ENCODE data around the gene DMAC2L. TPM values are rescaled to one million over a fixed set of nuclear protein-coding genes. Genes with fewer than 3 reads are reported as not detected.
A peak's percentile ranks its signal among the peaks of the same experiment; 100 is the strongest.

The DMAC2L gene
- total and polyA plus RNA-seq, 10 of the 15 experiments (the other 5 are each of a cell fraction or from before 2014, with no cell fraction given) = 9.5 to 76.3 (median 28.2) TPM

DNA sequence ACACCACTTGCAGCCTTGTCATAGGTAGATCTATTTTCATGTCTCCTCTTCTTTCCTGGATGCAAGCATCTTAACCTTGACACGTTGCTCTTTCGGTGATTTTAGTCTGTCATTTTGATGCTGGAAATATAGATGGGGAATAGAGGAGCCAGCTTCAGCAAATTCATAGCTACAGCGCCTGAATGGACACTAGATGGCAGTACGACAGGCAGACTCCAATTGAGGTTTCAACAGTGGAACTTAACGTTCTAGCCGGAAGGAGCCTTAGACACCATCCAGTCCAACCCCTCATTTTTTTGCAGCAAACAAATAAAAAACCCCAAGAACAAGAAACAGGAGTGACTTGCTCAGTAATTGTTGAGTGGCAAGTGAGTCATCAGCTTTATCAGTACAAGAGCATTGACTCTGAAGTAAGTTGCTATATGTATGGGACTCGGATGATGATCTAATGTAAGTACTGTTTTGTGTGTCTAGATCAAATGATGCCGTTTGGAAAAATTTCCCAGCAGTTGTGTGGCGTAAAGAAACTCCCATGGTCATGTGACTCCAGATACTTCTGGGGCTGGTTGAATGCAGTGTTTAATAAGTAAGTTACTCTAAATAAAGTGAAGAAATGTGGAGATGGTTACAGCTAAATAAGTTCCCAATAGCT lies 9.0 kb downstream of the DMAC2L start (continued):
- TF ChIP-seq, protein P1, sequence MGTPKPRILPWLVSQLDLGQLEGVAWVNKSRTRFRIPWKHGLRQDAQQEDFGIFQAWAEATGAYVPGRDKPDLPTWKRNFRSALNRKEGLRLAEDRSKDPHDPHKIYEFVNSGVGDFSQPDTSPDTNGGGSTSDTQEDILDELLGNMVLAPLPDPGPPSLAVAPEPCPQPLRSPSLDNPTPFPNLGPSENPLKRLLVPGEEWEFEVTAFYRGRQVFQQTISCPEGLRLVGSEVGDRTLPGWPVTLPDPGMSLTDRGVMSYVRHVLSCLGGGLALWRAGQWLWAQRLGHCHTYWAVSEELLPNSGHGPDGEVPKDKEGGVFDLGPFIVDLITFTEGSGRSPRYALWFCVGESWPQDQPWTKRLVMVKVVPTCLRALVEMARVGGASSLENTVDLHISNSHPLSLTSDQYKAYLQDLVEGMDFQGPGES (IDR thresholded peaks at IDR 0.05) = no peak
- TF ChIP-seq IRF4 (IDR thresholded peaks at IDR 0.05; ENCODE audit: low read depth, low read length) (no peak), SUZ12 (IDR thresholded peaks at IDR 0.05; ENCODE audit: unreplicated experiment) (no peak), SP1 (IDR thresholded peaks at IDR 0.05; ENCODE audit: low read depth, low read length) (no peak), NRF1 (conservative IDR thresholded peaks at IDR 0.05; ENCODE audit: low read depth, low read length) (no peak), EGR1 (IDR thresholded peaks at IDR 0.05; ENCODE audit: borderline replicate concordance in 1 of 2, low read depth in 2 of 2, low read length in 2 of 2) (no peak), ZZZ3 (IDR thresholded peaks at IDR 0.05; ENCODE audit: control insufficient read depth, insufficient read length, low read depth) (no peak), SMARCA5 (IDR thresholded peaks at IDR 0.05) (peak; percentile 79), MTA2 (IDR thresholded peaks at IDR 0.05; ENCODE audit: low read depth) (no peak), SRF (IDR thresholded peaks at IDR 0.05; ENCODE audit: low read depth in 2 of 2, low read length in 2 of 2) (no peak), ZNF217 (IDR thresholded peaks at IDR 0.05) (no peak), JUNB (IDR thresholded peaks at IDR 0.05) (peak; percentile 86), SUPT20H (IDR thresholded peaks at IDR 0.05; ENCODE audit: borderline replicate concordance, control insufficient read depth, low read depth, low read length) (no peak), TBL1XR1 (IDR thresholded peaks at IDR 0.05; ENCODE audit: low read depth, low read length) (no peak), LARP7 (IDR thresholded peaks at IDR 0.05) (no peak), GABPA (IDR thresholded peaks at IDR 0.05; ENCODE audit: low read depth) (no peak), GATAD2B (conservative IDR thresholded peaks at IDR 0.05; ENCODE audit: low read depth) (no peak), TCF7 (IDR thresholded peaks at IDR 0.05; ENCODE audit: borderline replicate concordance) (peak; percentile 31; the same call in 1 of the 2 replicates)
- TF ChIP-seq, protein P2, sequence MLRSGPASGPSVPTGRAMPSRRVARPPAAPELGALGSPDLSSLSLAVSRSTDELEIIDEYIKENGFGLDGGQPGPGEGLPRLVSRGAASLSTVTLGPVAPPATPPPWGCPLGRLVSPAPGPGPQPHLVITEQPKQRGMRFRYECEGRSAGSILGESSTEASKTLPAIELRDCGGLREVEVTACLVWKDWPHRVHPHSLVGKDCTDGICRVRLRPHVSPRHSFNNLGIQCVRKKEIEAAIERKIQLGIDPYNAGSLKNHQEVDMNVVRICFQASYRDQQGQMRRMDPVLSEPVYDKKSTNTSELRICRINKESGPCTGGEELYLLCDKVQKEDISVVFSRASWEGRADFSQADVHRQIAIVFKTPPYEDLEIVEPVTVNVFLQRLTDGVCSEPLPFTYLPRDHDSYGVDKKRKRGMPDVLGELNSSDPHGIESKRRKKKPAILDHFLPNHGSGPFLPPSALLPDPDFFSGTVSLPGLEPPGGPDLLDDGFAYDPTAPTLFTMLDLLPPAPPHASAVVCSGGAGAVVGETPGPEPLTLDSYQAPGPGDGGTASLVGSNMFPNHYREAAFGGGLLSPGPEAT (IDR thresholded peaks at IDR 0.05; ENCODE audit: low read depth) = peak; percentile 19; the same call in 1 of the 2 replicates
- TF ChIP-seq, protein P3, sequence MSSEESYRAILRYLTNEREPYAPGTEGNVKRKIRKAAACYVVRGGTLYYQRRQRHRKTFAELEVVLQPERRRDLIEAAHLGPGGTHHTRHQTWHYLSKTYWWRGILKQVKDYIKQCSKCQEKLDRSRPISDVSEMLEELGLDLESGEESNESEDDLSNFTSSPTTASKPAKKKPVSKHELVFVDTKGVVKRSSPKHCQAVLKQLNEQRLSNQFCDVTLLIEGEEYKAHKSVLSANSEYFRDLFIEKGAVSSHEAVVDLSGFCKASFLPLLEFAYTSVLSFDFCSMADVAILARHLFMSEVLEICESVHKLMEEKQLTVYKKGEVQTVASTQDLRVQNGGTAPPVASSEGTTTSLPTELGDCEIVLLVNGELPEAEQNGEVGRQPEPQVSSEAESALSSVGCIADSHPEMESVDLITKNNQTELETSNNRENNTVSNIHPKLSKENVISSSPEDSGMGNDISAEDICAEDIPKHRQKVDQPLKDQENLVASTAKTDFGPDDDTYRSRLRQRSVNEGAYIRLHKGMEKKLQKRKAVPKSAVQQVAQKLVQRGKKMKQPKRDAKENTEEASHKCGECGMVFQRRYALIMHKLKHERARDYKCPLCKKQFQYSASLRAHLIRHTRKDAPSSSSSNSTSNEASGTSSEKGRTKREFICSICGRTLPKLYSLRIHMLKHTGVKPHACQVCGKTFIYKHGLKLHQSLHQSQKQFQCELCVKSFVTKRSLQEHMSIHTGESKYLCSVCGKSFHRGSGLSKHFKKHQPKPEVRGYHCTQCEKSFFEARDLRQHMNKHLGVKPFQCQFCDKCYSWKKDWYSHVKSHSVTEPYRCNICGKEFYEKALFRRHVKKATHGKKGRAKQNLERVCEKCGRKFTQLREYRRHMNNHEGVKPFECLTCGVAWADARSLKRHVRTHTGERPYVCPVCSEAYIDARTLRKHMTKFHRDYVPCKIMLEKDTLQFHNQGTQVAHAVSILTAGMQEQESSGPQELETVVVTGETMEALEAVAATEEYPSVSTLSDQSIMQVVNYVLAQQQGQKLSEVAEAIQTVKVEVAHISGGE (CRISPR knock-in tag; IDR thresholded peaks at IDR 0.05) = no peak
- TF ChIP-seq, protein P4, sequence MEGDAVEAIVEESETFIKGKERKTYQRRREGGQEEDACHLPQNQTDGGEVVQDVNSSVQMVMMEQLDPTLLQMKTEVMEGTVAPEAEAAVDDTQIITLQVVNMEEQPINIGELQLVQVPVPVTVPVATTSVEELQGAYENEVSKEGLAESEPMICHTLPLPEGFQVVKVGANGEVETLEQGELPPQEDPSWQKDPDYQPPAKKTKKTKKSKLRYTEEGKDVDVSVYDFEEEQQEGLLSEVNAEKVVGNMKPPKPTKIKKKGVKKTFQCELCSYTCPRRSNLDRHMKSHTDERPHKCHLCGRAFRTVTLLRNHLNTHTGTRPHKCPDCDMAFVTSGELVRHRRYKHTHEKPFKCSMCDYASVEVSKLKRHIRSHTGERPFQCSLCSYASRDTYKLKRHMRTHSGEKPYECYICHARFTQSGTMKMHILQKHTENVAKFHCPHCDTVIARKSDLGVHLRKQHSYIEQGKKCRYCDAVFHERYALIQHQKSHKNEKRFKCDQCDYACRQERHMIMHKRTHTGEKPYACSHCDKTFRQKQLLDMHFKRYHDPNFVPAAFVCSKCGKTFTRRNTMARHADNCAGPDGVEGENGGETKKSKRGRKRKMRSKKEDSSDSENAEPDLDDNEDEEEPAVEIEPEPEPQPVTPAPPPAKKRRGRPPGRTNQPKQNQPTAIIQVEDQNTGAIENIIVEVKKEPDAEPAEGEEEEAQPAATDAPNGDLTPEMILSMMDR (IDR thresholded peaks at IDR 0.05 in 2 of 3, conservative IDR thresholded peaks at IDR 0.05 in 1 of 3; ENCODE audit: control insufficient read depth in 2 of 3, extremely low read depth in 1 of 3, insufficient read depth in 1 of 3, low read depth in 3 of 3, low read length in 3 of 3) = peak; percentile 86 to 97 (median 89)
- TF ChIP-seq, protein P5, sequence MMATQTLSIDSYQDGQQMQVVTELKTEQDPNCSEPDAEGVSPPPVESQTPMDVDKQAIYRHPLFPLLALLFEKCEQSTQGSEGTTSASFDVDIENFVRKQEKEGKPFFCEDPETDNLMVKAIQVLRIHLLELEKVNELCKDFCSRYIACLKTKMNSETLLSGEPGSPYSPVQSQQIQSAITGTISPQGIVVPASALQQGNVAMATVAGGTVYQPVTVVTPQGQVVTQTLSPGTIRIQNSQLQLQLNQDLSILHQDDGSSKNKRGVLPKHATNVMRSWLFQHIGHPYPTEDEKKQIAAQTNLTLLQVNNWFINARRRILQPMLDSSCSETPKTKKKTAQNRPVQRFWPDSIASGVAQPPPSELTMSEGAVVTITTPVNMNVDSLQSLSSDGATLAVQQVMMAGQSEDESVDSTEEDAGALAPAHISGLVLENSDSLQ (IDR thresholded peaks at IDR 0.05) = peak; percentile 94
